Loucy (cell line): ENCODE results near the gene SLC30A2.

ENCODE experiments used
- H2AFZ ChIP-seq: fragments of 200-600 bp; sonication (generic); 2 replicates; pipeline ENCODE4 v1.6.0; 2016; ENCODE audit warnings: antibody characterized with exemption, mild to moderate bottlenecking, low read length, moderate library complexity
- H3F3A ChIP-seq: fragments of 200-600 bp; 2 replicates; pipeline ENCODE4 v1.6.0; 2016; ENCODE audit warnings: antibody characterized with exemption, low read depth, mild to moderate bottlenecking
- H3K27me3 ChIP-seq: fragments of 200-600 bp; sonication (generic); 2 replicates; pipeline ENCODE4 v1.6.1; 2014; ENCODE audit warnings: low read length, mild to moderate bottlenecking; ENCODE audit not compliant: insufficient read depth, poor library complexity, severe bottlenecking
- H3K36me3 ChIP-seq: fragments of 200-600 bp; sonication (generic); 2 replicates; pipeline ENCODE4 v1.6.1; 2016; ENCODE audit warnings: low read length; ENCODE audit not compliant: insufficient read depth
- H3K4me1 ChIP-seq: fragments of 200-600 bp; sonication (generic); 2 replicates; pipeline ENCODE4 v1.5.1; 2014; ENCODE audit warnings: low read length, mild to moderate bottlenecking; ENCODE audit not compliant: insufficient read depth, poor library complexity, severe bottlenecking
- H3K4me2 ChIP-seq: fragments of 200-600 bp; sonication (generic); 2 replicates; pipeline ENCODE4 v1.6.0; 2014; ENCODE audit warnings: antibody characterized with exemption, low read length, low read depth, mild to moderate bottlenecking; ENCODE audit not compliant: poor library complexity, severe bottlenecking
- H3K4me3 ChIP-seq: fragments of 200-600 bp; sonication (generic); 2 replicates; pipeline ENCODE4 v1.5.1; 2014; ENCODE audit warnings: low read length, mild to moderate bottlenecking, mixed read lengths; ENCODE audit not compliant: poor library complexity, severe bottlenecking
- H3K79me2 ChIP-seq: fragments of 200-600 bp; sonication (generic); 2 replicates; pipeline ENCODE4 v1.6.1; 2014; ENCODE audit warnings: low read length; ENCODE audit not compliant: insufficient read depth
- H3K9ac ChIP-seq: fragments of 200-600 bp; sonication (generic); 2 replicates; pipeline ENCODE4 v1.6.0; 2014; ENCODE audit warnings: mild to moderate bottlenecking, low read depth, low read length, moderate library complexity; ENCODE audit not compliant: poor library complexity, severe bottlenecking
- H3K9me2 ChIP-seq: fragments of 200-600 bp; sonication (generic); replicated peaks from 2 replicates; pipeline ENCODE4 v1.6.1; 2016; ENCODE audit warnings: low read depth, low read length, mixed read lengths
- H3K9me3 ChIP-seq: fragments of 200-600 bp; sonication (generic); 2 replicates; pipeline ENCODE4 v1.6.1; 2014; ENCODE audit warnings: mild to moderate bottlenecking, antibody characterized with exemption, low read length, low read depth; ENCODE audit not compliant: insufficient read depth
- H4K20me1 ChIP-seq: fragments of 200-600 bp; sonication (generic); 2 replicates; pipeline ENCODE4 v1.6.0; 2014; ENCODE audit warnings: antibody characterized with exemption, low read length, mild to moderate bottlenecking; ENCODE audit not compliant: insufficient read depth, poor library complexity, severe bottlenecking
- EZH2phosphoT487 ChIP-seq: fragments of 200-600 bp; IDR thresholded peaks from 2 replicates; pipeline ENCODE4 v1.6.1; 2018; ENCODE audit warnings: antibody characterized with exemption, mild to moderate bottlenecking, moderate library complexity, borderline replicate concordance
- TF ChIP-seq, protein P1 (sequence below): fragments of 200-600 bp; sonication (generic); conservative IDR thresholded peaks from 2 replicates; pipeline ENCODE4 v1.5.1; 2014; ENCODE audit warnings: mild to moderate bottlenecking, antibody characterized with exemption, low read length

The SLC30A2 gene

DNA sequence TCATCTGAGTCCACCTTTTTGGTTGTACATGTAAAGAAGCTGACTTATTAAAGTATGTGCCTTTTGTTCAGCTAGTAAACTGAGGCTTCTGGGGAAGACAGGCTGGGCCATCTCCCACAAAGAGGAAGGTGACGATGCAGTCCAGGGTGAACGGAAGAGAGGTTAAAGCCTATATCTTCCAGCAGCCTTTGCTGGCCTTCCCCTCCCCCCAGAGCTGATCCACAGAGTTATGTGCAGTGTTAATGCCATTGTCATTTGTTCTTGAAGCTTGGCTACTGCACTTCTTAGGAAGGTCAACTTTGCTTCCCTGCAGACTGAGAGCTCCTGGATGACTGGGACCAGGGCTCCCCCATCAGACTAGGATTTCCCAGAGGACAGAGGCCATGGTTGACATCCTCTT is 2.2 kb downstream of the SLC30A2 start:
- Histone ChIP-seq H4K20me1 (no peaks in the 10 kb centered on the region), H3K4me2 (no peak overlapping the region), H3K27me3 (no peaks in the 10 kb centered on the region), H3K4me1 (no peaks in the 10 kb centered on the region), H3K9me3 (no peaks in the 10 kb centered on the region), H3K79me2 (no peaks in the 10 kb centered on the region), H3K9ac (no peak overlapping the region), H3K4me3 (no peak overlapping the region), H3K9me2 (no peaks in the 10 kb centered on the region), H2AFZ (no peak overlapping the region), H3F3A (no peaks in the 10 kb centered on the region), H3K36me3 (no peaks in the 10 kb centered on the region)
- TF ChIP-seq, protein P1, sequence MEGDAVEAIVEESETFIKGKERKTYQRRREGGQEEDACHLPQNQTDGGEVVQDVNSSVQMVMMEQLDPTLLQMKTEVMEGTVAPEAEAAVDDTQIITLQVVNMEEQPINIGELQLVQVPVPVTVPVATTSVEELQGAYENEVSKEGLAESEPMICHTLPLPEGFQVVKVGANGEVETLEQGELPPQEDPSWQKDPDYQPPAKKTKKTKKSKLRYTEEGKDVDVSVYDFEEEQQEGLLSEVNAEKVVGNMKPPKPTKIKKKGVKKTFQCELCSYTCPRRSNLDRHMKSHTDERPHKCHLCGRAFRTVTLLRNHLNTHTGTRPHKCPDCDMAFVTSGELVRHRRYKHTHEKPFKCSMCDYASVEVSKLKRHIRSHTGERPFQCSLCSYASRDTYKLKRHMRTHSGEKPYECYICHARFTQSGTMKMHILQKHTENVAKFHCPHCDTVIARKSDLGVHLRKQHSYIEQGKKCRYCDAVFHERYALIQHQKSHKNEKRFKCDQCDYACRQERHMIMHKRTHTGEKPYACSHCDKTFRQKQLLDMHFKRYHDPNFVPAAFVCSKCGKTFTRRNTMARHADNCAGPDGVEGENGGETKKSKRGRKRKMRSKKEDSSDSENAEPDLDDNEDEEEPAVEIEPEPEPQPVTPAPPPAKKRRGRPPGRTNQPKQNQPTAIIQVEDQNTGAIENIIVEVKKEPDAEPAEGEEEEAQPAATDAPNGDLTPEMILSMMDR = no peak
- TF ChIP-seq EZH2phosphoT487 = no peak

DNA sequence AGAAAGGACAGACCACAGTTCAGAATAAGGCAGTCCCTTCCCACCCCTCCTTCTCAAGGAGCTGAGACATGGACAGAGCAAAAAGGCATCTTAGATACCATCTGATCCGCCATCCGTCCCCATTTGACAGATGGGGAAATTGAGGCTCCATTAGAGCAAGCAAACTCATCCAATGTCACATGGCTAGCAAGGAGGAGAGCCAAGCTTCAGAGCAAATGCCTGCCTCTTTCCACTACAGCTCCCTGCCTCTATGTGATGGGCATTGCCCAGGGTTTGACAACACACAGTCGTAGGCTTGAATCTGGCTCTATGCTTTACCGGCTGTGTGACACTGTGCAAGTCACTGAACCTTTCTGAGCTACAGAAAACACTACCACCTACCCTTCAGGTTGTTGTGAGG is 3.9 kb downstream of the SLC30A2 start:
- no peaks in the 10 kb centered on the region for H3K9me2 ChIP-seq
- H3K9me3 ChIP-seq = no peaks in the 10 kb centered on the region
- no peaks in the 10 kb centered on the region for H4K20me1 ChIP-seq
- H3K36me3 ChIP-seq = no peaks in the 10 kb centered on the region
- TF ChIP-seq EZH2phosphoT487 = no peak
- TF ChIP-seq, protein P1 = no peak
- no peaks in the 10 kb centered on the region for H3K27me3 ChIP-seq
- no peaks in the 10 kb centered on the region for H3F3A ChIP-seq
- no peak overlapping the region for H2AFZ ChIP-seq
- no peaks in the 10 kb centered on the region for H3K79me2 ChIP-seq
- no peak overlapping the region for H3K9ac ChIP-seq
- no peak overlapping the region for H3K4me3 ChIP-seq
- H3K4me2 ChIP-seq = no peak overlapping the region
- H3K4me1 ChIP-seq = peaks cover 7% of the 10 kb centered on the region

DNA sequence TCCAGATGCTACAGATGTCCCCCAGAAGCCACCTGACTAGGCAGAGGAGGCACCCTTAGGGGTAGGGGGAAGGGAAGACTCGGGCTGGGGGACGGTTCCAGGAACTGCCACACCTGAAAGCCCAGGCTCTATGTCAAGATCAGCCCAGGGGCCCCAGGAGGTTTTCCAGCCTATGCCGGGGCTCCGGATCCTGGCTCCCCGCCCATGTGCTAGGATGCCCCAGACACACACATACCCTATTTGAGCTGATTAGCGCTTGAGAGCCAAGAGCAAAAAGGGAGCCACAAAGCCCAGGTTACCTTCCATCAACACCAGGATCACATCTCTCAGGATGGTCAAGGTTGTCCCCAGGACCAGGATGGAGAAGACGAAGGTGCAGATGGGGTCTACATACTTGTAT is 4.5 kb downstream of the SLC30A2 start:
- Histone ChIP-seq H3K9me2 (no peaks in the 10 kb centered on the region), H3F3A (no peaks in the 10 kb centered on the region), H3K36me3 (no peaks in the 10 kb centered on the region), H4K20me1 (no peaks in the 10 kb centered on the region), H3K4me2 (no peak overlapping the region), H3K4me1 (peaks cover 10% of the 10 kb centered on the region), H3K9ac (no peak overlapping the region), H3K27me3 (no peaks in the 10 kb centered on the region), H3K9me3 (no peaks in the 10 kb centered on the region), H2AFZ (no peak overlapping the region), H3K79me2 (no peaks in the 10 kb centered on the region), H3K4me3 (no peak overlapping the region)
- TF ChIP-seq, protein P1 = no peak
- no peak for TF ChIP-seq EZH2phosphoT487
